ENCODE results near the gene MGRN1. TPM values are rescaled to one million over a fixed set of nuclear protein-coding genes. Genes with fewer than 3 reads are reported as not detected.

Gene MGRN1
- total and polyA plus RNA-seq, 2 of the 13 experiments (the other 11 are each of a cell fraction or from before 2014, with no cell fraction given): 11.9 to 12.6 TPM

- in situ Hi-C loops (cut with HindIII; ENCODE audit: extremely low pct_ligation_motif_present, low pct_unique_long_range_greater_than_20kb): no loop called here
- ATAC-seq: no peak
- H3K4me2 ChIP-seq (ENCODE audit: low read depth, low read length): no peak overlapping the region
Observed at GRCh38 chr16:4649744-4650442, 25.3 kb downstream of the MGRN1 start.

More at GRCh38 chr16:4649744-4650442, 25.3 kb downstream of the MGRN1 start:
- no peak overlapping the region for H2AFZ ChIP-seq (ENCODE audit: low read length)
- FAIRE-seq (no peak), DNase-seq (ENCODE audit: low spot score) (no peak)
- 94% methylated on average over 25 of the region's 25 CpGs for WGBS (ENCODE audit: low lambda C conversion rate)
- 0 out of 2 replicates have a peak, but pooled peaks have one; percentile 14 for TF ChIP-seq ZBTB4 (CRISPR knock-in tag; IDR thresholded peaks at IDR 0.05; ENCODE audit: borderline replicate concordance)
- TF ChIP-seq TCF7L2 (IDR thresholded peaks at IDR 0.05; ENCODE audit: low read depth, low read length): no peak
- no peaks in the 10 kb centered on the region for H4K20me1 ChIP-seq (ENCODE audit: insufficient read depth, low read length)
- BruUV-seq (replicated peaks): no TSS peak
- H3K79me2 ChIP-seq (ENCODE audit: insufficient read depth, low read length): peaks cover 36% of the 10 kb centered on the region
- H3K36me3 ChIP-seq (replicated peaks in 1 of 2; ENCODE audit: control insufficient read depth in 1 of 2, insufficient read depth in 2 of 2, low read length in 2 of 2): peaks cover 11 to 34% of the 10 kb centered on the region in 2 experiments; a peak in 4 of 5 replicates
- no peaks in the 10 kb centered on the region for H3K27me3 ChIP-seq (ENCODE audit: control insufficient read depth in 1 of 2, insufficient read depth in 2 of 2, low read length in 2 of 2)
- H3K4me1 ChIP-seq (ENCODE audit: insufficient read depth, low read length): peaks cover 50% of the 10 kb centered on the region
- intact Hi-C loops (cut with micrococcal nuclease; ENCODE audit: unreplicated experiment): no loop called here
- POLR2A ChIA-PET: interaction anchor here (2.5 kb wide), 1 partner anchor 33 kb away, joined by 9 read pairs; no protein-coding TSS in a partner anchor
- CTCF ChIA-PET (ENCODE audit: low intra/inter-chr PET ratio, low total read pairs): no interaction called here
- no peak overlapping the region for H3K4me3 ChIP-seq (replicated peaks in 1 of 3; ENCODE audit: insufficient read depth in 1 of 3, low read depth in 2 of 3, low read length in 3 of 3)
- no peak overlapping the region for H3K9ac ChIP-seq (ENCODE audit: insufficient read depth, low read depth, low read length)
- no peak overlapping the region for H3K27ac ChIP-seq (ENCODE audit: extremely low read length, insufficient read depth, low read length)
- H3K9me3 ChIP-seq (ENCODE audit: low read length): no peaks in the 10 kb centered on the region

Measured in HepG2 (cell line).